RWPE2 (cell line): ENCODE results near the gene UXT.

Experiments
- ATAC-seq: fragments of 200-7000 bp; cut with Tn5 transposase; 3 replicates; pipeline ENCODE4 v1.9.1; 2021; ENCODE audit warnings: low read depth
- DNase-seq: peaks from one replicate; pipeline ENCODE4 v3.0.0-alpha.2; 2020; ENCODE audit warnings: low spot score
- H3K27ac ChIP-seq: fragments of 450-650 bp; 2 replicates; pipeline ENCODE4 v1.5.1; 2017; ENCODE audit warnings: mild to moderate bottlenecking; ENCODE audit not compliant: poor library complexity, severe bottlenecking
- H3K27me3 ChIP-seq: fragments of 250-450 bp; sonication (Bioruptor Pico); 2 replicates; pipeline ENCODE4 v1.5.1; 2021; ENCODE audit warnings: mild to moderate bottlenecking, moderate library complexity; ENCODE audit not compliant: insufficient read depth, poor library complexity, severe bottlenecking
- H3K36me3 ChIP-seq: fragments of 250-450 bp; sonication (Bioruptor Pico); 2 replicates; pipeline ENCODE4 v1.5.1; 2020; ENCODE audit warnings: low read depth, mild to moderate bottlenecking, moderate library complexity
- H3K4me1 ChIP-seq: fragments of 250-450 bp; sonication (Bioruptor Pico); 2 replicates; pipeline ENCODE4 v1.5.1; 2021; ENCODE audit warnings: mild to moderate bottlenecking, moderate library complexity; ENCODE audit not compliant: insufficient read depth, poor library complexity, severe bottlenecking
- H3K4me3 ChIP-seq: fragments of 250-450 bp; sonication (Bioruptor Pico); 2 replicates; pipeline ENCODE4 v1.5.1; 2021; ENCODE audit warnings: mild to moderate bottlenecking, moderate library complexity; ENCODE audit not compliant: severe bottlenecking
- H3K9me3 ChIP-seq: fragments of 250-450 bp; sonication (Bioruptor Pico); 2 replicates; pipeline ENCODE4 v1.5.1; 2021; ENCODE audit warnings: mild to moderate bottlenecking, moderate library complexity; ENCODE audit not compliant: severe bottlenecking
- TF ChIP-seq, protein P1 (sequence below): fragments of 450-650 bp; IDR thresholded peaks from one replicate; pipeline ENCODE4 v1.5.1; 2017; ENCODE audit warnings: mild to moderate bottlenecking, moderate library complexity; ENCODE audit not compliant: poor library complexity, severe bottlenecking

Gene UXT

GRCh38 chrX:47659421-47659726, 394 bp upstream of the UXT start:
- TF ChIP-seq, protein P1, sequence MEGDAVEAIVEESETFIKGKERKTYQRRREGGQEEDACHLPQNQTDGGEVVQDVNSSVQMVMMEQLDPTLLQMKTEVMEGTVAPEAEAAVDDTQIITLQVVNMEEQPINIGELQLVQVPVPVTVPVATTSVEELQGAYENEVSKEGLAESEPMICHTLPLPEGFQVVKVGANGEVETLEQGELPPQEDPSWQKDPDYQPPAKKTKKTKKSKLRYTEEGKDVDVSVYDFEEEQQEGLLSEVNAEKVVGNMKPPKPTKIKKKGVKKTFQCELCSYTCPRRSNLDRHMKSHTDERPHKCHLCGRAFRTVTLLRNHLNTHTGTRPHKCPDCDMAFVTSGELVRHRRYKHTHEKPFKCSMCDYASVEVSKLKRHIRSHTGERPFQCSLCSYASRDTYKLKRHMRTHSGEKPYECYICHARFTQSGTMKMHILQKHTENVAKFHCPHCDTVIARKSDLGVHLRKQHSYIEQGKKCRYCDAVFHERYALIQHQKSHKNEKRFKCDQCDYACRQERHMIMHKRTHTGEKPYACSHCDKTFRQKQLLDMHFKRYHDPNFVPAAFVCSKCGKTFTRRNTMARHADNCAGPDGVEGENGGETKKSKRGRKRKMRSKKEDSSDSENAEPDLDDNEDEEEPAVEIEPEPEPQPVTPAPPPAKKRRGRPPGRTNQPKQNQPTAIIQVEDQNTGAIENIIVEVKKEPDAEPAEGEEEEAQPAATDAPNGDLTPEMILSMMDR = no peak
- ATAC-seq = no peak
- Histone ChIP-seq H3K9me3 (no peaks in the 10 kb centered on the region), H3K27me3 (no peaks in the 10 kb centered on the region), H3K27ac (peak overlapping the region; percentile 67), H3K36me3 (peaks cover 31% of the 10 kb centered on the region), H3K4me1 (no peaks in the 10 kb centered on the region), H3K4me3 (peak overlapping the region; percentile 88)
- no peak for DNase-seq

DNA sequence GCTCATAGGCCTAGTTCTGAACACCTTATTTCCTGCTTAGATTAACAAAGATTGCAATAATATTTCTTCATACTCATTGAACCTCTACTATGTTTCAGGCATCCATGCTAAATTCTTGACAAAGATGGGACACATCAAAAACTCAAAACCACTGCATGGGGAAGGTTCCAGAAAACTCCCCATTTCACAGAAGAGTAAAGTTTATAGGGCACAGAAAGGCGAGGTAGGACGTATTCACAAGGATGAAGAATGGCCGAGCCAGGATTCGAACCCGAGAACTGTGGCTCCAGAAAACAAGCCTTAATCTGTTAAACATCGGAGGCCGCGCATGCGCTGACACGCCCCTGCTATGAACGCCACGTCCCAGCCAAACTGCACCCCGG, 688 bp downstream of the UXT start:
- H3K36me3 ChIP-seq = peaks cover 38% of the 10 kb centered on the region
- H3K9me3 ChIP-seq = no peaks in the 10 kb centered on the region
- H3K27ac ChIP-seq = peak overlapping the region; percentile 67
- DNase-seq = no peak
- H3K4me1 ChIP-seq = no peaks in the 10 kb centered on the region
- ATAC-seq = no peak
- no peaks in the 10 kb centered on the region for H3K27me3 ChIP-seq
- TF ChIP-seq, protein P1 = no peak
- H3K4me3 ChIP-seq = peak overlapping the region; percentile 88

DNA sequence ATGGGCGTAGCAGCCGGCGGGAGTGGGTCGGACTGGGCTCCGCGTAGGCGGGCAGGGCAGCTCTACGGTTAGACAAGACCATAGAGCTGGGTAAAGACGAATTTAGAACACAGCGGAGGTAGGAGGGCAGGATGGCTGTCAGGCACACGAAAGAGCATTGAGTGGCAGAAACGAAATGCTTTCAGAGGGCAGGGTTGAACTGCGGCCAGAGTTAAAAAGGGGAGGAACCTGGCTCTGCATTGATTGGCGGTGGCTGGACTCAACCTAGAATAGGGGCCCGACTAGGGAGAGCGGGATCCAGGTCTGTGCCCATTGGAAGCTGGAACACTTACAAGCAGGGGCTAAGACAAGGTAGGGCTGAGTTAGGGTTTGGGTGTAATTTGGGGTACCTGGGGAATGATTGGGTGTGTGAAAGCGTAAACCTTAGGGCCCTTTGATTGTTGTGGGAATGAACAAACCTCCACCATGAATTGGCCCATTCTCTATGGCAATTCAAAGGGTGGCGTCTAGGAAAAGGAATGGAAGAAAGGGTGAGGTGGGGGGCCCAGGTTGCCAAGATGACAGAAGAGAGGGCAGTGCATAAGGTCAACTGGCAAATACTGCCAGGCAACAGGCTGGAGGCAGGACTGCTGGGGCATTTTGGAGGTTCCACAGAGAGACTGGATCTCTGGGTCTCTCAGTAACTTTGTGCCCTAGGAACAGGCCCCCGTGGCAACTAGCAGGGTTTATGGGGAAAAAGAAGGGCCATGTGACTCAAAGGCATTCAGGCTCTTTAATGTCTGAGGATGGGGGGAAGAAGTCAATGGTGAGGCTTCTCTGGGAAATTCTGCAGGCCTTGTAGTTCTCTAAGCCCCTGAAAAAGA, 7.7 kb downstream of the UXT start:
- no peak; the same call in 1 of the 3 replicates for ATAC-seq
- peak overlapping the region; percentile 61 for H3K4me3 ChIP-seq
- DNase-seq = no peak
- H3K9me3 ChIP-seq = no peaks in the 10 kb centered on the region
- H3K36me3 ChIP-seq = peaks cover 34% of the 10 kb centered on the region
- TF ChIP-seq, protein P1 = no peak
- peaks cover 4% of the 10 kb centered on the region for H3K4me1 ChIP-seq
- H3K27me3 ChIP-seq = no peaks in the 10 kb centered on the region
- H3K27ac ChIP-seq = peak overlapping the region; percentile 35

DNA sequence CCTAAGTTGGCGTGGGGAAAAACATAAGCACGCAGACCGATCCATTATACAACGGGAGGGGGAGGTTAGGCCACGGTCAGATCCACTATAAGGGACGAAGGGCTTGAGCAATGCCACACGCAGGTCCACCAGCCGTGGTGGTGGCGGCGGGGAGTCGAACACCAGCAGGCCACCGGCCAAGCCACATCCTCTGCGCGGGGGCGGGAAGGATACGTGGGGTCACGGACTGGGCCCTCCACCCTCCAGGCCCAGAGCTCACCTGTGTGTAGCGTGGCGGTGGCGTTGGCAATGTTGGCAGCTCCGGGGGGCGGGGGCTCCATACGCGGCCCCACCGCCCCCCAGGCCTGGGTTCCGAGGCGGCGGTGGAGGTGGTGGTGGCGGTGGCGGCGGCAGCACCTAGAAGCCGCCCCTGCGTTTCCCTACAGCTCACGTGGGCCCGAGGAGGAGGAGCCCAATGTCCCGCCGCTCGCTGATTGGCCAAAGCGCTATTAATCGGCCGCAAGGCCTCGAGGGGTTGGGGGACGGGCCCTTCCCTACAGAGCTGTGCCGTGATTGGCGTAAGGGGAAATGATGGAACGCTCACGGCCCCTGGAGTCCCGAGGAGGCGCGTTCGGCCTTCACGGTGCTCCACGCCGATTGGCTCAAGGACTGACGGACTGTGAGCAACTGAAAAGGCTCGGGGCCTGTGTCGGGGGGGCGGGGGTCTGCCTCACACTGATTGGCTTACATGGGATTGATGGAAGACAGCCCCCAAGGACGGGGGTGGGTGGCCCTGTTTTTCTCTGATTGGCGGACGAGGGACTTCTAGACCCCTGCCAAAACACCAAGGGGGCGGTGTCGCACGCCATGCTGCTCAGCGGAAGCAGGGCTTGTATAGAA, 8.6 kb downstream of the UXT start, which contains the start of gene ELK1:
ELK1 (minus strand) TSS at position 400 of the 879 bp plus-strand sequence. CDS start 9,122 bp downstream, outside the sequence.
- H3K9me3 ChIP-seq = no peaks in the 10 kb centered on the region
- H3K27me3 ChIP-seq = no peaks in the 10 kb centered on the region
- peak within 1 kb of the TSS; percentile 35 for H3K27ac ChIP-seq
- peak; percentile 98 for ATAC-seq
- peaks cover 4% of the 10 kb centered on the region for H3K4me1 ChIP-seq
- H3K4me3 ChIP-seq = peak within 1 kb of the TSS; percentile 61
- H3K36me3 ChIP-seq = peaks cover 25% of the 10 kb centered on the region
- DNase-seq = peak; percentile 94
- TF ChIP-seq, protein P1 = no peak
